Caki2 (cell line): Measurements from ENCODE around the gene GPR158. TPM values are rescaled to one million over a fixed set of nuclear protein-coding genes. Genes with fewer than 3 reads are reported as not detected.
"Not testable (repeated sequence)": the region's sequence is repeated elsewhere in the genome, so short reads cannot be mapped to it uniquely, and the experiment has no call there.

Experiments
- DNase-seq: peaks from one replicate; pipeline ENCODE4 v3.0.0-alpha.2; 2015; ENCODE audit warnings: low read depth
- in situ Hi-C: cut with HindIII; loops from 2 replicates; pipeline ENCODE4 v1.10.0; 2016; ENCODE audit warnings: low sequenced_read_pairs, low pct_unique_long_range_greater_than_20kb, mixed read lengths
- total RNA-seq: library from RNA; depleted of rRNA; stranded (reverse); fragments of >200 nt; shearing (Covaris generic); gene quantifications from 2 replicates; pipeline ENCODE4 v1.2.3, GENCODE V29; 2014; ENCODE audit warnings: low replicate concordance; rRNA removed

Gene GPR158, protein sequence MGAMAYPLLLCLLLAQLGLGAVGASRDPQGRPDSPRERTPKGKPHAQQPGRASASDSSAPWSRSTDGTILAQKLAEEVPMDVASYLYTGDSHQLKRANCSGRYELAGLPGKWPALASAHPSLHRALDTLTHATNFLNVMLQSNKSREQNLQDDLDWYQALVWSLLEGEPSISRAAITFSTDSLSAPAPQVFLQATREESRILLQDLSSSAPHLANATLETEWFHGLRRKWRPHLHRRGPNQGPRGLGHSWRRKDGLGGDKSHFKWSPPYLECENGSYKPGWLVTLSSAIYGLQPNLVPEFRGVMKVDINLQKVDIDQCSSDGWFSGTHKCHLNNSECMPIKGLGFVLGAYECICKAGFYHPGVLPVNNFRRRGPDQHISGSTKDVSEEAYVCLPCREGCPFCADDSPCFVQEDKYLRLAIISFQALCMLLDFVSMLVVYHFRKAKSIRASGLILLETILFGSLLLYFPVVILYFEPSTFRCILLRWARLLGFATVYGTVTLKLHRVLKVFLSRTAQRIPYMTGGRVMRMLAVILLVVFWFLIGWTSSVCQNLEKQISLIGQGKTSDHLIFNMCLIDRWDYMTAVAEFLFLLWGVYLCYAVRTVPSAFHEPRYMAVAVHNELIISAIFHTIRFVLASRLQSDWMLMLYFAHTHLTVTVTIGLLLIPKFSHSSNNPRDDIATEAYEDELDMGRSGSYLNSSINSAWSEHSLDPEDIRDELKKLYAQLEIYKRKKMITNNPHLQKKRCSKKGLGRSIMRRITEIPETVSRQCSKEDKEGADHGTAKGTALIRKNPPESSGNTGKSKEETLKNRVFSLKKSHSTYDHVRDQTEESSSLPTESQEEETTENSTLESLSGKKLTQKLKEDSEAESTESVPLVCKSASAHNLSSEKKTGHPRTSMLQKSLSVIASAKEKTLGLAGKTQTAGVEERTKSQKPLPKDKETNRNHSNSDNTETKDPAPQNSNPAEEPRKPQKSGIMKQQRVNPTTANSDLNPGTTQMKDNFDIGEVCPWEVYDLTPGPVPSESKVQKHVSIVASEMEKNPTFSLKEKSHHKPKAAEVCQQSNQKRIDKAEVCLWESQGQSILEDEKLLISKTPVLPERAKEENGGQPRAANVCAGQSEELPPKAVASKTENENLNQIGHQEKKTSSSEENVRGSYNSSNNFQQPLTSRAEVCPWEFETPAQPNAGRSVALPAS (N-terminal part only)
- total RNA-seq, result not detected in 2 replicates

DNA sequence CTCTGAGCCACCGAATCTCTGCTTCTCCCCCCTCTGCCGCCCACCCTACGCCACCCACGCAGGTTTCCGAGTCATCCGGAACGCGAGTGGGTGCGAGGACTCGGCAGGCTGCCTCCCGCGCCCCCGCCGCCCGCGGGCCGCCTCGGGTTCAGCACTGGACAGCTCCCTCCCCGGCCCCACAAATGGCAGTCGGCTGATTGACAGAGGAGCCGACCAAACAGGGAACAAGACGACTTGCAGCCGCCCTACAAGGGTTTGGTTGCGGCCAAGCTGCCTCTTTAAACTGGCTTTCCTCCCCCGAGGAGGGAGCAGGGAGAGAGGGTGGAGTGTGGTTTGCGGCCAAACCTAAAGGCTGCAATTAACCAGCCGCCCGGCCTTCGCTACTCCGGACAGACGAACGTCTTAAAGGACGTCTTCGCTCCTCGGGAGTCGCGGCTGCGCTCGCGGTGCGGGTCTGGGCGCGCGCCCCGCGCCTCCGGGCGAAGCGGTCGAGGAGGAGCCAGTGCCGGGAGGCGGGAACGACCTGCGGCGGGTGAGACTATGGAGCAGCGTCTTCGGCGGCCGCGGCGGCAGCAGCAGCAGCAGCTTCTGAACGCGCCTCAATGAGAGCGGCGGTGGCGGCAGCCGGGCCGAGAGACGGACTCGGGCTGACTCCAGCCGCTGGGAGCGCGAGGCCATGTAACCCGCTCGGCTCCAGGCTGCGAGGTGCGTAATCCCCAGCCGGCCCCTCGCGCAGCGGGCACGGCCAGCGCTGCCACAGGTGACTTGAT lies at the start of gene GPR158:
Gene GPR158 (plus strand): TSS at position 541 of the 770 bp plus-strand sequence. CDS start 420 bp downstream, outside the sequence.
- in situ Hi-C loops, result no loop called here
- DNase-seq, result peak; percentile 96

DNA sequence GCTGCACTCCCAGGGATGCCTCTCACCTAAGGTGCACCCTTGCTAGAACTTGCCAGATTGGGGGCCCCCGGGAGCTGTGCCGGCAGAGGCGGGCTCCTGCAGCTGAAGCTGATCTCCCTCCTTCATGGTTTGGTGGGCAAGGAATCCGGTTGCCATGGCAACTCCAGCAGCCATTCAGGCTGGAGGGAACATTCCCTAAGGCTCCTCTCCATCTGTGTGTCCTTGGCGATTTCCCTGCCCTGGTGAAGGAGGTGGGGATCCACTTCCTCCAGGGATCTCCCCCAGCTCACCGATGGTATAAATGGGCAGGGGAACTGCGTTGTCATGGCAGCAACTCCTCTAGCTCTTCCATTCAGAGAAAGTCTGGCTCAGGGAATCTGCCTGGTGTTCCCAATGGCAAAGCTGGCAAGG lies 49.6 kb upstream of the GPR158 start:
- in situ Hi-C loops, result no loop called here
- peak; percentile 17 for DNase-seq

DNA sequence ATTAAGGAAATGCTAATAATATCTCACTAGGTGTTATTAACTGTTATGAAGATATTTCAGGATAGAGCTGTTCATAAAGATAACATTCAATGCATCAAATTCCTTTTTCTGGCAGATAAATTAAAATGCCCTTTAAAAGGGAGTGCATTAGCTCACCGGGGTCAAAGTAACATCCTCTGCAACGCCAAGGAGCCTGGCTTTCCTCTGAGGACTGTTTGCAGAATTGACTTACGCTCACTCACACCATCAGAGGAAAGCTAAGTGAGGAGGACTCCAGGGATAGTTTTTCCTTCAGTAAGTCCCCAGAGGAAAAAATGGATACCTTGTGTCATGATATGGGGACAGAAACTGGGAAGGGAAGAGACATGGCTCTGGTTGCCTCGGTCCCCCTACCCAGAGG lies 45.2 kb upstream of the GPR158 start:
- no peak for DNase-seq
- in situ Hi-C loops, result no loop called here

DNA sequence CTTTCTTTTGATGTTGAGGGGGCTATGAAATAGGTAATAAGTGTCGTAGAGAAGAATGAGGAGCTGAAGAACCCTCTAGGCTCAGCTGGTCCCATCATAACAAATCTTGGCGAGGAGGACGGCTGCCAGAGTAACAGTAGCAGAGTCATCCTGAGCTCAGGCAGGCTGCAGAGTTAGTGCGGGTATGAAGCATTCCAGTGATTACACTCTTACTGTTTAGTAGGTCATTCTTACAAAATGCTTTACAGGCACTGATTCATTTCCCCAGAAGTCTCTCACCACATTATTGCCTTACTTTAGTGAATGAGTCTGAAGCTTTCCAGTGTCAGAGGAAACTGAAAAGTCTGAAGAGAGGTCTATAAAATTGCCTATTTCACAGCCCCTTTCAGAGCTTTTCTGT lies 43.9 kb upstream of the GPR158 start:
- DNase-seq, result no peak
- in situ Hi-C loops, result no loop called here

DNA sequence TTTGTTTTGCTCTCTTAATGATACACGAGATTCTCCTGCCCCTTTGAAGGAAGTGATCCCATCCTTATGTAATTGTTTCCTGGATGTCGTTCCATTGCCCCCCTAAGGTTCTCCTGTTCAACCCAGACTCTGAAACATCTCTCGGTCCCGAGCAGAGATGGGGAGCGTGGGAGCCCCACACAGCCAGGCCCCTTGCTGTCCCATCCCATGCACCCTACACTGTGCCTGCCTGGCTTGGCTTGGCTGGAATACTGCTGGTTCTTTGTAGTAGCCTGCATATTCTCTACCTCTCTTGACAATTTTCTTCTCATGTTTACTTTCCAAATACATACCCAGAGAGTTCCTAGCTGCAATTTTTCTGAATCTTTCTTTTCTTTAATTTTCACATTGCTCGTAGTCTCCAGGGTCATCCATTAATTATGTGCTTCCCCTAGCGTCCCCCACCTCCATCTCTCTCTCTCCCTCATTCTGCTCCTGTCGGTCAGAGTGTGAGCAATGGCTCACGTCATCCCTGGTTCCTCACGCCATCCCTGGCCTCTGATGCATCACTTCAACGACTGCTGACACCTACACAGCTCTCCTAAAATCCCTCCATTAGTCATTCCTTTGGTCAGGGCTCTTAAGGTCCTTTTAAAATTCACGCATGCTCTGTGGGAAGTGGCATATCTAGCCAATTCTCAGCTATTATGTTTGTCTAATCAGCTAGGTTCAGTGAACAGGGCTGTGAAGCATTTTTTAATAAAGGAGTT lies 32.5 kb upstream of the GPR158 start:
- DNase-seq, result no peak
- in situ Hi-C loops, result no loop called here

DNA sequence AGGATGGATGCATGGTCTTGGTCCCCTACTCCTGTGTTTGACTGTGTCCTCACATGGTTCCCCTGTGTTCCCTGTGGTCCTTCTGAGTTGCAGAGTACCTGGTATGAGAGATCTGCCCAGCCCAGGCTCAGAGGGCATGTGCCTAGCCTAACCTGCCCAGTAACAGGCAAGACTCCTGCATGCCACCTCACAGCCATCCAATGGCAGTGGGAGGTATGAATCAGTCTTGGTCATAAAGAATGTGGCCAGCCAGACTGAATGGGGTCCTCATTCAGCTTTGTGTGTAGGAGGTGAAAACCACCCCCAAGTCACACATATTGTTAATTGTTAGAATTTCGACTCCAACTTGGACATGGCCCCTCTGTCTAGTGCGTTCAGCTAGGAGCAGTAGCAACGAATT lies 17.2 kb upstream of the GPR158 start:
- DNase-seq, result no peak
- in situ Hi-C loops, result no loop called here

DNA sequence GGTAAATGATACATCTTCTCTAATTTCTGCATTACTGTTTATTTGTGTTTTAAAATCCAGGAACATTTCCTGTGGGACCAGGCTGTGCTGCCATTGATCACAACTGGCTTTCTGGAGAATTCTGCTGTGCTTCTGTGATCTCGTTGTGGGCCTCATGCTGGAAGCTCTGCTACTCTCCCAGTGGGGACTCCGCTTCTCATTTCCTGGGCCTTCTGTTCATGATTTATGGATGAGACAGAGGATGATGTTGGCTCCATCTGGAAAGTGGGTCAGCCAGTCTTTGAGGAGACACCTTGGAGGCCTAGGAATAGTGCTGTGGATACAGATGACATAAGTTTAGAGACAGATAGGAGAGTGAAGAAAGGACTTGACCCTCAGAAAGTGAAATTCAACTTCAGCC lies 15.2 kb upstream of the GPR158 start:
- in situ Hi-C loops, result no loop called here
- no peak for DNase-seq

DNA sequence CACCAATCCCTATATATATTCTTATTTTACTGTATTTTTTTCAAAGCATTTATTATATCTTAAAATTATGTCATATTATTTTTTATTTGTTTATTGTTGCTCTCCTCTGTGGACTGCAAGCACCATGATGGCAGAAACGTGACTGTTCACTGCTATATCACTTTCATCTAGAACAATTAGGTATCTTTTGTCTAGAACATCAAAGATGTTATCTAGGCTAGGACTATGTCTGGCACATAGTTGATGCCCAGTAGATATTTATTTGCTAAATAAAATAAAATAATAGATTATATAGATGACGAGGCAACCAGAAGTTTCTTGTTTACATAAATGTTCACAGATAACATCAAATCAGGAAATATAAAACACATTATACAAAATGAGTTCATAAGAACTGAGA lies 12.4 kb upstream of the GPR158 start:
- in situ Hi-C loops, result no loop called here
- no peak for DNase-seq

DNA sequence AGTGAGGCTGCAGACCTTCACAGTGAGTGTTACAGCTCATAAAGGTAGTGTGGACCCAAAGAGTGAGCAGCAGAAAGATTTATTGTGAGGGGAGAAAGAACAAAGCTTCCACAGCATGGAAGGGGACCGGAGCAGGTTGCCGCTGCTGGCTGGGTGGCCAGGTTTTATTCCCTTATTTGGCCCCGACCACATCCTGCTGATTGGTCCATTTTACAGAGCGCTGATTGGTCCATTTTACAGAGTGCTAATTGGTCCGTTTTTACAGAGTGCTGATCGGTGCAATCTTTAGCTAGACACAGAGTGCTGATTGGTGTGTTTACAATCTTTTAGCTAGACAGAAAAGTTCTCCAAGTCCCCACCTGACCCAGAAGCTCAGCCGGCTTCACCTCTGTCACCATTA lies 11.3 kb upstream of the GPR158 start:
- in situ Hi-C loops, result not testable (repeated sequence)

DNA sequence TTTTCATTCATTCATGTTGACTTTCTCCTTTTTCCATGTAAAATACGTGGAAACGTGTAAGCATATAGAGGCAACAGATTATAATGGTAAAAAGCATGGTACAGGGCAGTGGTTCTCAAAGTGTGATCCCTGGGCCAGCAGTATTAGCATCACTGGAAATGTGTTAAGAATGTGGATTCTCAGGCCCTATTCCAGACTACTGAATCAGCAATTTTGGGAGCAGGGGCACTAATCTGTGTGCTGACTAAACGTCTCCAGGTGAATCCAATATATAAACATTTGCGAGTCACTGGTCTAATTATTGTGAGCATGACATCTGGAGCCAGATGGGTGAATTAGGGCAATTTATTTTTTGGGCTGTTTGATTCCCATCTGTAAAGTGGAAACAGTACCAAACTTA lies 5.1 kb upstream of the GPR158 start:
- in situ Hi-C loops, result no loop called here
- DNase-seq, result no peak

More for the DNA sequence above, 11.3 kb upstream of the GPR158 start:
- DNase-seq, result not testable (repeated sequence)

DNA sequence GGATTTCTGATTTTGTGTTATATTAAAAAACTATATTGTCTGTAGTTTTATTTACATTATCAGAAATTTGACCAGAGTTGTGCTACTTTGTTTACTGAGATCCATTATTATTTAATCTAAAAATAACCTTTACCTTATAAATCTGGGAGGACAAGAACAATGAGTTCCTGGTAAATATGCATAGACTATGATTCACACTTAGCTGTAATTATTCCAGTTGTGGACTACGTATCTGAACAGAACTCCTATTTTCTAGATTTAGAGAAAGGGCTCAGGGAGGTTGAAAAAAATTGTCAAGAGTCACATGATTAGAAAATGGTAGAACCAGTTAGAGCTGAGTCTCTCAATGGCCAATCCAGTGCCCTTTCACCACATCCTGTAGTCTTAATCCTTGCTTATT lies 4.2 kb upstream of the GPR158 start:
- DNase-seq, result no peak
- in situ Hi-C loops, result no loop called here

DNA sequence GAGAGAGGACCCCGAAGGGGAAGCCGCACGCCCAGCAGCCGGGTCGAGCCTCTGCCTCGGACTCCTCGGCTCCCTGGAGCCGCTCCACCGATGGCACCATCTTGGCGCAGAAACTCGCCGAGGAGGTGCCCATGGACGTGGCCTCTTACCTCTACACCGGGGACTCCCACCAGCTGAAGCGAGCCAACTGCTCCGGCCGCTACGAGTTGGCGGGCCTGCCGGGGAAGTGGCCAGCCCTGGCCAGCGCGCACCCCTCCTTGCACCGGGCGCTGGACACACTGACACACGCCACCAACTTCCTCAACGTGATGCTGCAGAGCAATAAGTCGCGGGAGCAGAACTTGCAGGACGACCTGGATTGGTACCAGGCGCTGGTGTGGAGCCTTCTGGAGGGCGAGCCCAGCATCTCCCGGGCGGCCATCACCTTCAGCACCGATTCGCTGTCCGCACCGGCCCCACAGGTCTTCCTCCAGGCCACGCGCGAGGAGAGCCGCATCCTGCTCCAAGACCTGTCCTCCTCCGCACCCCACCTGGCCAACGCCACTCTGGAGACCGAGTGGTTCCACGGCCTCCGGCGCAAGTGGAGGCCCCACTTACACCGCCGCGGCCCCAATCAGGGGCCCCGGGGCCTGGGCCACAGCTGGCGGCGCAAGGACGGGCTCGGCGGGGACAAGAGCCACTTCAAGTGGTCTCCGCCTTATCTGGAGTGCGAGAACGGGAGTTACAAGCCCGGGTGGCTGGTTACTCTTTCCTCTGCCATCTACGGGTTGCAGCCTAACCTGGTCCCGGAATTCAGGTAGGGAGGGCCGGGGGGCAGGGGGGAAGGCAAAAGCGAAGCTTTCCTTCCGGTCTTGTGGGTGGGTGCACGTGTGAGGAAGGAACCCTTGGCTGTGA lies 973 bp downstream of the GPR158 start:
- no peak for DNase-seq
- in situ Hi-C loops, result no loop called here

DNA sequence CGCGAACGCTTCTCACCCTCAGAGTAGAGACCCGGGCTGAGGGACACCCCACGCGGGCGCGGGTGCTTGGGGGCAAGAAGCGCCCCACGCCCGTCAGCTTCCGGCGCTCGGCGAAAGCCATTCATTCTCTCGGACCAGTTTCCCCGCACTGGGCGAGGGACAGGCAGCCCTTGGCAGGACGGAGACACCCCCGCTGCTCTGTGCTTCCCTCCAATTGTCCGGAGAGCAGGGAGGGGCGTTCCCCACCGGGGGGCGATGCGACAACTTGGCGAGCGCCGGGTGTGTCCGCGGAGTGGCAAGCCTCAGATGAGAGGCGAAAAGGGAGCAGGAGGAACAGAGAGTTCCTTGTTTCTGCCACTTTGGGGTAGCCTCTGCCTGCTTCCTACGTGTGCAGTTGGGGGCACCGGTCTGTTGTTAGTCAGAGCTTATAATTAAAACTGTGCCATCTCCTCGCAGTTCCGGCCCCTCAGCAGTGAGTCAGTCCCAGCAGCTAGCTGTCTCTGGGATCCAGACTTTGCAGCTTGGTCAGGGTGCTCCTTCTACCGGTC lies 1.7 kb downstream of the GPR158 start:
- in situ Hi-C loops, result no loop called here
- DNase-seq, result no peak

DNA sequence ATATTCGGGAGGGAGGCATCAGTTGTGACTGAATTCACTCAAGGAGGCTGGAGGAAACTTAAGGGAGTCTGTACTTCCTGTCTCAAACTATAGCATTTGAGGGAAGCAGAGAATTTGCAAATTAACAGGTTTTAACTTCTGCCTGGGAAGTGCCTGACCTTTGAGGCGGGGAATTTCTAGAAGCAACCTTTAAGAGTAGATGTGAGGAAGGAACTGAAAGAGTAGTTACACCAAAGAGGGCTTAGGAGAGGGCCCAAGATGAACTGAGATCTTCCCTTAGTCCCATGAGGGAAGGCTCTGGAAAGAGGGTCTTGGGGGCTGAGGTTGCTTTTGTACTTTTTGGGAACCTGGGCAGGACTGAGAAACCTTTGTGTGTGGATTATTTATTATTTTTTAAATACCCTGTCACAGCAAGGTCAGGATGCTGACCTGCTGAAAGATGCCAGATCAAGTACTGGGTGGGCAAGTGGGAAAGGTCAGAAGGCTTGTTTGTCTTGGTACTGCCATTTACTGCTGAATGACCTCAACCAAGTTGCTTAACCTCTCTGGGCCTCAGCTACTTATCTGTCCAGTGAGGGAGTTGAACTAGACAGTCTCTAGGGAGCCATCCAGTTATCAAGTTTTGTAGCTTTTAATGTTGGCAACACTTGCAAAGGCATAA lies 2.4 kb downstream of the GPR158 start:
- no peak for DNase-seq
- in situ Hi-C loops, result no loop called here

DNA sequence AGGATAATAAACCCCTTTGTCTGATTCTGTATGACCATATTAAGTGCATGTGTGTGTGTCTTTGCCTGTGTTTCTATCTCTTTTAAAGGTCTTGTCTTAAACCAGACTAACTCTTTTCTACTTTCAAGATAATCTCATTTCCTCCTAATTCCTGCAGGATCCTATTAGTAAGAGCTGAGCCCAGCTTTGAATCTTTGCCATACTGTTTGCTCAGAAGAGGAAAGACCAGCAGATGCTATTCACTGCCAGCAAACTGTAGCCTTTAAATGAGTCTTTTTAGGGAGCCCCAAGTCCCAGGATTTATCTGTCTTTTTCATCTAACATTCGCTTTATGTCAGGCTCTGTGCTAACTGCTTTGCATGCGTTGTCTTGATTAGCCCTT lies 2.9 kb downstream of the GPR158 start:
- no peak for DNase-seq
- in situ Hi-C loops, result no loop called here

DNA sequence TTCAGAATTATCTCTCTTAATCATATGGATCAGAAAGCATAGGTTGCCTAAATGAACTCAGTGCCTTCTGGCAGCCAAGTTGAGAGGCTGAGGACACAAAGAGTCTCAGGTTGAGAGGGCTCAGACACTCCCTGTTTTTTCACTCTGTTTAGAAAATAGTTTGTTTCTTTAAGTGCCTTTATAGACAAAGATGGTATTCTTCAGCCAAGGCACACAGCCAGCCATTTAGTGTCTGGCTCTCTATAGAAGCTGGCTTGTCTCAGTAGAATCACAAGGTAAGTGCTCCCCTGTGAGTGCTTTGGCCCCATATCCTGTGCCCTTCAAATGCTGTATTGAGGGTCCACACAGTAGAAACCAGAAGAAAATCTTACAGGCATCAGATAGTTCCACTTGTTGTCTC lies 3.6 kb downstream of the GPR158 start:
- in situ Hi-C loops, result no loop called here

More for the DNA sequence above, 3.6 kb downstream of the GPR158 start:
- DNase-seq, result no peak
